RPMI7951 (cell line): ENCODE measurements around the gene FGFBP3. TPM values are rescaled to one million over a fixed set of nuclear protein-coding genes. Genes with fewer than 3 reads are reported as not detected.
"Not testable (repeated sequence)": the region's sequence is repeated elsewhere in the genome, so short reads cannot be mapped to it uniquely, and the experiment has no call there.

Experiments
- DNase-seq: peaks from one replicate; pipeline ENCODE4 v3.0.0-alpha.2; 2012; ENCODE audit warnings: low read depth
- total RNA-seq: library from RNA; depleted of rRNA; stranded (reverse); fragments of >200 nt; shearing (Covaris generic); gene quantifications from 2 replicates; pipeline ENCODE4 v1.2.3, GENCODE V29; 2014

The FGFBP3 gene
- total RNA-seq, 1 experiment from 2014 or later = 0.12 TPM

DNA sequence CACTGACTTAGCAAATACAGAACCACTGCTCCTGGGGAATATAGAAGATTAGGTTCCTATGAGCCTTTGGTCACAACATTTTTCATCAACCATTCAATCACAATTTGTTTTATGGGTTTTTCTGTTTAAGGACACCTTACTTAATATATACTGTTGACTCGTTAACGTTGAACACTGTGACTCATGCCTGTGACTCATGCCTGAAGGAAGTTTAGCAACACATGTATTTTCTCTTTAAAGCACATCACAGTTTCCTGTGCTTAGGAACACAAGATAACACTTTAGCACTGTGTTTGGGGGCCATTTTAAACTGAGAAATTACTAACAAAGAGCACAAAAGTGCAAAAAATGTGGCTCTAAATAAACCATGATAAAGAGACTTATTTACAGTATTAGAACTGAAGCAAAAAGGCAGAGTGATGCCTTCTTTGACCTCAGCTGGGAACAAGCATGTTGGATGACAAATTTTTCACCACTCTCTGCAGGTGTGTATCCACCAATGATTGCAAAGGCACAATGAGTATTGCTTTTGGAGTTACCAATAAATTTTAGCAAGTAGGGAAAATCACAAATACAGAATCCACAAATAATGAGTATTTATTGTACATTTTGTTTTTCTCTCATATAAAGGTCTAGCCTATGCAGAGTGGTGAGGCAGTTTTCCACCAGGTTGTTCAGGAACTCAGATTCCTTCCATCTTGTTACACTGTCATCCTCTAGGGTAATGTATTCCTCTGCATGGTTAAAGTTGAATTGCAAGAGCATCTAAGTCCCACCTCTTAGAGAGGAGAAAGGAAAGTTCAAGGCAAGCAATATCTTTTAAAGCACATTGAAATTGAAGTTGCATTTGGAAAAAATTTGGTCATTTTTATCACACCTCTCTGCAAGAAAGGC is 7.3 kb downstream of the FGFBP3 start:
- peak; percentile 88 for DNase-seq

DNA sequence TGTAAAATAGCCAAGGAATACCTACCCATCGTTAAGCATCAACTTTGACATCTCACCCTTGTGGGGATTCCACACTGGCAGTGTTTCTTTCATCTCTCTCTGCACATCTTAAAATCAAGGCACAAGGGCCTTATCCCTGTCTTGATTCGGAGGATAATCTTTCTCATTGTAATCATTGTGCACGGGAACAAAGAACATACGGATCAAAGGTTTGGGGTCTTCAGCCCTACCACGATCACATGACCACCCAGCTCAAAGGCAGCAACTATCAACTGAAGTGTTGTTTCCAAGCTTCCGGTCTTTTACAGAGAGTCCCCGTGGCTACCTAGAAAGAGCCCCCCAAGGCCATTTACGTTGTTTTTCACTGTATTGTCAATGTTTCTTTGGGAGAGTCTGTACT is 11.9 kb downstream of the FGFBP3 start:
- no peak for DNase-seq

DNA sequence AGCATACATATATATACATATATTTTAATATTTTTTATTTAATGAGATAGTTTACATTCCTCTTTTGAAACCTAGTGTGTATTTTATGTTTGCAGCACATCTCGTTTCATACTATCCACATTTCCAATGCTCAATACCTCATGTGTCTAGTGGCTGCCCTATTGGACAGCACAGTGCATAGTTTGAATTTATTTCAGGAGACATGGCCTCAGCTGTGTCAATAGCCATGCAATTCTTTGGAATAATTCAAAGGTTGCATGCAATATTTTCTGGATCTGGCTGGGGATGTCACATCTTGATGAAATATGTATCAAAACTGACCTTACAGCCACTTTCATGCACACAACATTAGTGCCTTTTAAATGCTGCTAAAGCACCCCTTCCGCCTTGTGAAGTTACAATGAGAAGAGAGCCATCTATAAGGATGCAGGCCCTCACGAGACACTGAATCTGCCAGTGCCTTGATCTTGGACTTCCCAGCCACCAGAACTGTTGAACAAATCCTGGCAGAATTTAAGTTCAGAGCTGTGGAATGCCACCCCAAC is 13.0 kb downstream of the FGFBP3 start:
- DNase-seq = no peak

DNA sequence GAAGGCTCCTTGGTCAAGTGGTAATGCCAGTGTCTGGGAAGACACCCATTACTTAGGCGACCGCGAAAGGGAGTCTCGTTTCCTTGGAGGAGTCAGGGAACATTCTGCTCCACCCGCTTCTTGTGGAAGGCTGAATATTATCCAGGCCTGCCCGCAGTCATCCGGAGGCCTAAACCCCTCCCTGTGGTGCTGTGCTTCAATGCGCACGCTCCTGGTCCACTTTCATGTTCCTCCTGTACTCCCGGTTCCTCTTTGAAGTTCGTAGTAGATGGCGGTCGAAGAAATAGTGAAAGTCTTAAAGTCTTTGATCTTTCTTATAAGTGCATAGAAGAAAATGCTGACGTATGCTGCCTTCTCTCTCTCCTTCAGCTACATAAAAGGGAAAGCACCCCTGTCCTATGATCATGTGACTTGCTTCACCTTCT is 15.0 kb downstream of the FGFBP3 start:
- DNase-seq = not testable (repeated sequence)

DNA sequence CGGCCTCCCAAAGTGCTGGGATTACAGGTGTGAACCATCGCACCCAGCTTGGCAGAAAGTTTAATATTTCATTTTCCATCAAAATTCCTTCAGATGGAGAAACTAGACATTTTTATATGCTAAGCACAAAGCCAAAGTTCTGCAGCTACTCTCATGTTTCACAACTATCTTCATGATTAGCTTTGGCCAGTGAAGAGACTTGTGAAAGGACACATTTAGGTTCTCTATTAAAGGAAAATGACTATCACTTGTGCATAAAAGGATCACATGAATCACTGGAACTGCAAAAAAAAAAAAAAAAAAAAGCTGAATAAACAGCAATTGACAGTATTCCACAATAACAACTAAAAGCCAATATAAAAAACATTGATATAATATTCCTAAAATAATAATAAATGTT is 16.2 kb downstream of the FGFBP3 start:
- DNase-seq = no peak

DNA sequence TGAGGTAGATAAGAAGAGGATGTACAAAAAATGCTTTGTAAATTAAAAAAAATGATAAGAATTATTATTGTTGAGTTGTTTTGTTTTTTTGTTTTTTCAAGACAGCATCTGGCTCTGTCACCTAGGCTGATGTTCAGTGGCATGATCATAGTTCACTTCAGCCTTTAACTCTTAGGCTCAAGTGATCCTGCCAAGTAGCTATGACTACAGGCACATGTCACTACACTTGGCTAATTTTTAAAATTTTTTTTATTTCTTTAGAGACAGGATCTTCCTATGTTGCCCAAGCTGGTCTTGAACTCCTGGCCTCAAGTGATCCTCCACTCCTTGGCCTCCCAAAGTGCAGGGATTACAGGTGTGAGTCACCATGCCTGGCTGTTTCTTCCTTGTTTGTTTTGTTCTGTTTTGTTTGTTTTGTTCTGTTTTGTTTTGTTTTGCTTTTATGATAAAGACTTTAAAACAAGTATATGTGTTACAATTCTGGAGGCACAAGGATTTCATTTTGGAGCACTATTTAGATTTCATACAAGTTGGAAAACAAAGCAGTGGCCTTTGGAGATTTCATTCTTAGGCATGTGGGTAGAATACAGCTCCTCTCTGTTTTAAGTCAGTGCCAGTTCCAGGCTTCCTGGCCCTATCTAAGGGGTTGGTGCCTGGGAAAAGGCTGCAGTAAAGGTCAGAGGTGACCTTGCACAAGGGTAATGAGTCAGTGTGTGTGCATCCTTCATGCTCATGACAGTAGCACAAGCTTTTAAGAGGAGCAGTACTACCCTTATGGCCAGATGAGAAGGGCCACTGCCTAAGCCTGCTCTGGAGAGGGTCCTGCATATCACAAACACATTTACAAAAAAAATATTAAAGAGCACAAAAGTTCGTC is 17.9 kb downstream of the FGFBP3 start:
- peak; percentile 63 for DNase-seq

DNA sequence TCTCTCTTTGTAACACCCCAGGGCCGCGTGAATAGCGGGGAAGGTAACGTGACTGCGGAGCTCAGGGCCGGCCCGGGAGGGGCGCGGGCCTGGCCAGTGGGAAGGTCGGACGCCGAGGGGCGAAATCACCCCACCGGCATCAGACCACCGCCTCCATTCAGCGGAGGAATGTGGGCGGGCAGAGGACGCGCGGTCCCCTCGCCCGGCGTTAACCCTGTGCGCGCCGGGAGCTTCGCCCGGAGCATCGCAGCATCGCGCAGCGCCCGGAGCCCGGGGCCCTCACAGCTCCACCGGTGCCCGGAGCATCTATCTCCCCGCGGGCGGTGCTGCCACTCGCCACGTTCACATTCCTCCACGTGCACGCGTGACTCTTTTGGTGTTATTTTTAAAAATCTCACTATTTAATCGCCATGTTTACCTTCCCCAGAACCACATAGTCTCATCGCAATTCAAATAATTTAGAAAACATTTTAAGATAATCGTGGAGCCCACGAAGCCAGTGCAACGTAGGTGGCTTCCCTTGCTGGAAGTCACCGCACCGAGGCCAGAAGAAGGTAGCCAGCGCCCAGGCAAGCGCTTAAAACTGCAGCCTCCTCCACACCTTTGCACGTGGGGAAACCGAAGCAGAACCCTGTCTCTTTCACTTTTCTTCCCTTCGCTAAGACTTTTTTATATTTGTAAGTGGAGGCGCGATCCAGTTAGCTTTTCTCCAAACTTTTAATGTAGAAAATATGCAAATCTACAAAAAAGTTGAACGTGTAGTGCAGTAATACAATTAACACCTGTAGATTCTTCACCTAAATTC is 21.8 kb downstream of the FGFBP3 start:
- DNase-seq = peak; percentile 23

DNA sequence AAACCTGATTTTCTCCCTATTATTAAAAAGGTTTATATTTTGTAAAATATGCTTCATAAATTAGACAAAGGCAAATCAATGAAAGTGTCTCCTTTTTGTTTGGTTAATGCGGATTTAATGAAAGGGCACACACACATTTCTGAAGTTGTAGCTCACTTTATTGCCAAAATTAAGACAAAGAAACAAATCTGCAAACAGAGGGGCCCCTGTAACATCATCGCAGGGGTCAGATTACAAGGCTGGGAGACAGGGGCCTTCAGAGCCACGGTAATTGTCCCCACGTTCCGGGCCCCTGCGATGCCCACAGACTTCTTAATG is 22.4 kb downstream of the FGFBP3 start:
- DNase-seq = no peak

DNA sequence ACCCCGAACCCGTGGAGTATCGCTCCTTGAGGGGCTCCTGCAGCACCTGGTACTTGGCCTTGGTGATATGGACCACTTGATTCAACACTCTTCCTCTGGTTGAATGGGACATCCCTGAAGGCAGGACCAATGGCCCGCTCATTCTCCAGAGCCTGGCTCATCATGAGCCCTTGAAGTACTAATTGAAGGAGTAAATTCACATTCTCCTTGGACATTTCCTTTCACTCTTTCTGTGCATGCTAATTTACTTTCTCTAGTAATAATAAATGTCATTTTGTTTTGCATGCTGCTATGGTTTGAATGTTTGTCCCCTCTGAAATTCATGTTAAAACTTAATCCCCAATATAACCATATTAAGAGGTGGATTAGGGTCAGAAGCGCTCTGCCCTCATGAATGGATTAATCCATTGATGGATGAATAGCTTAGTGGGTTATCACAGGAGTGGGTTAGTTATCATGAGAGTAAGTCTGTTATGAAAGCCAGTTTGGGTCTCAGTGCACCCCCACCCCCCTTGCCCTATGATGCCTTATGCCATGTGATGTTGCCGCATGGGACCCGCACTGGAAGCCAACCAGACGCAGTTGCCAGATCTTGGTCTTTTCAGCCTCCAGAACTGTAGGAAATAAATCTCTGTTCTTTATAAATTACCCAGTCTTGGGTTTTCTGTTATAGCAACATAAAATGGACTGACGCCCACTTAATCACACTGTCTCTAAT is 23.8 kb downstream of the FGFBP3 start:
- no peak for DNase-seq

DNA sequence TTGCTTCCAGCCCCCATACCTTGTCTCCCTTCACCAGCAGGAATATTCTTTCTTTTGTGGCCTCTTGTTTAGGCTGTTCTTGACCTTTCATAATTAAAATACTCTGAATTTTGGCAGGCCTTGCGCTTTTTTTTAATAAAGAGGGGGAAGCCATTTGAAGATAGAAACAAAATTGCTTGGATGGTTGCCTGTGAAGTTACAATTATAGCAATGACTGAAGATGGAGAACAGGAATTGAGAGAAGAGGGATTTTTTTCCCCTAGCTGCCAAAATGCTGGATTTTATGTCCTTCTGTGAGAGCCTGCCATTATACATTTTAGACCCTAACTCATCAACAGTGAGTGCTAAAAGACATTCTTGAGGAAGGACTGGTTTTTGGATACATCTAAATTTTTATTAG is 24.8 kb downstream of the FGFBP3 start:
- DNase-seq = no peak

DNA sequence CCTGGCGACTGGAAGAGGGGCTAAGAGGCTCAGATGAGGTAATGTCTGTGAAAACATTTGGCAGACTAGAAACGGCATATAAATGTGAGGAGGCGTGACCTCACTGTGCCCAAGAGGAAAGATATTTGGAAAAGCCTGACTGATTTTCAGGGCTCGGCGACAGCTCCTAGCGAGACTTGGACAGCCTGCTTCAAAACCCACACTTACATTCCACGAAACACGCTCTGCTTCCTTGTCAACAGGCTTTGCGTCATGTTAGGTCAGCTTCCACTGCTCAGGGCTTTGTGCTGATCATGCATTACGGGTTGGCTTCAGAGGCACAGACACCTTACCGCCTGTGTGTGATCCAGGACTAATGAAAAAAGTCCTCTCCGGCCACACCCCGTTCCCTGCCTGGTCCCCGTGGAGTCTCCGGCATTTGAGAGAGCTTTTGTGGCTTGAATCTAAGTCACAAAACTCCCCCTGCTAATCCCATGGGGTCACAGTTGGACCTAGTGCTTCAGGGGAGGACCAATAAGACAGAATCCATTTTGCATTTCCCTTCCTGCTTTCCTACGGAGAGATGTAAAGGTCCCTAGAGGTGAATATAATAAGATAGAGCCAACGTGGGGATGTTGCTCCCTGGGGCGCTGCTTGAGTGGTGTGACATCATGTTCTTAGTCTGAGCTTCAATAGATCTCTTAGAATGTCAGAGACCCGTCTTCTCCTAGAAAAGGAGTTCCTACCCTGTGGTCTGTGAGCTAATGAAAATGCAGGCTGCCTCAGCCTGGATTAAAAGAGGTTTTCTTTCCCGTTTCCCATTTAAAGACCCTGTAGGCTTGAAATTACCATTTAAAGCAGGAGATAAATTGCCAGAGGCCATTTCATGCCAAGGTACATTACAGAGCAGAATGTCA is 25.5 kb downstream of the FGFBP3 start:
- DNase-seq = peak; percentile 16

DNA sequence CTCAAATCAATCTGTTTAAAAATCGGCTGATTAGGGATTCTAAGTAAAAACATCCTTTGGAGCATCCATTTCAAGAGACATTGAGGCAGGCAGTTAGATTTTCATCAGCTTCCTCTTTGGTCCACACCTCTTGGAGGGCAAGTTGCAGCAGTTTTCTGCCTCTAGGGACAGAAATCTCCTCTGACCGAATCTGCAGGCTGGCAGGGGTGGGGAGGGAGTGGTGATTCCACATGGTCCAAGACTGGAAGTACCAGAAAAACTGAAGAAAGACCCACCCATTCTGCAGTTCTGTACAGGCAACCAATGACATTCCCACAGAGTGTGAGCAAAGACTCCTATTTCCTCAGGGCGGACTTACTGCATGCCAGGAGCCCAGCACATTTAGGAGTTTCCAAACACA is 29.0 kb downstream of the FGFBP3 start:
- DNase-seq = peak; percentile 46

DNA sequence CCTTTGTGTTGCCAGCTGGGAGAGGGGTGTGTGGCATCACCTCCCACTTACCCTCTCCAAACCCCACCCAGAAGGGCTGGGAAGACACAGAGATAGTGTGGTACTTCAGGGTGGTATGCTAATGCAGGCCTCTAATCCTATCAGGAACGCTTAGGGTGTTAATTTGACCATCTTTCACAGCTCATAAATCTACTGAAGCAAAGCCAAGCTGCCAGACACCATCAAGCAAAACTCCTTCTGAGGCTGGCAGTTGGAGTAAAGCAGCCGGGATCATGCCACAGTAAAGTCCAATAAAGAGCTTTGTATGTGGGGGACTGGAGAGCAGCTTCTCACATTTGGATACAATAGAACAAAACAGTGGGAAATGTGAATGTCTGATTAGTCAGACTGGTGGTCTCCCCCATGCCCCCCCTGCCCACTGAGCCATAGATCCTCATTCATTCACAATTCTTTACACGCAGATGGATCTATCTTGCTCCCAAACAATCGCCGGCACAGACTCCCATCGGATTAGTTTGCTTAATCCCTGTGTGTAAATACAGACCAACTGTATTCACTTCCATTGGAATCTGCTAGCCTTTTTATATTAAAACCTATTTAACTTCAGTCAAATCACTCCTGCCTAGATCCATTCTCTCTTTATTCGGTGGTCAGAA is 29.6 kb downstream of the FGFBP3 start:
- DNase-seq = no peak

DNA sequence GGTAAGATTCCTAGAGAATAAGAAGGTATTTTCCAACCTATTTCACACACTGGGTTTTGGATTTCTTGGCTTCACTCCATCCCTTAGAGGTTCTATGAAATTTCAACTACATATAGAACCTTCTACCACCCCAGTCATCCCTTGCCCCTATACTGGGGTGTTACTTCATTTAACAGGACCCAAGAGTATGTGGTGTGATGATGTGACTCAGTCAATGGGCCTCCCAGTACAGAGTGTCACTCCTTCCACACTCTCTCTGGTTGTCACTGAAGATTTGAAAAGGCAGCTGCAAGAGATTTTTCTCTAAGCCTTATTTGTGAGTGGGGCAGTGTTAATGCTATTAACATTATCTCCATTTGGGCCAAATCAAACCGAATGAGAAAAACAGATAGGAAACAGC is 33.5 kb downstream of the FGFBP3 start:
- no peak for DNase-seq

DNA sequence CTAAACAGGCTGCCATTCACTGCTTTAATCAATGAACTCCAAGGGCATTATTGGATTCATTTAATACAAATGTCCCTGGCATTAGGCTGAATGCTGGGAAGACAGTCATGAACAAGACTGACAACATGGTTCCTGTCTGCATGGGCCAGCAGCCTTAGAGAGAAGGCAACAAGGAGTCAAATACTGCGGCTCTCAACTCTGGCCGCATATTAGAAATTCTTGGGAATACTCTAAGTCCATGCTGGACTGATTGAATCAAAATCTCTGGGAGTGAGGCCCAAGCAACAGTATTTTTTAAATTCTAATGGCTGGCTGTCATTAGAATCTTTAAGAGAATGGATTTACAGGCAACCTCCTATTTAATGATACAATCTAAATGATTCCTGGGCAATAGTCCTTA is 34.1 kb downstream of the FGFBP3 start:
- no peak for DNase-seq

DNA sequence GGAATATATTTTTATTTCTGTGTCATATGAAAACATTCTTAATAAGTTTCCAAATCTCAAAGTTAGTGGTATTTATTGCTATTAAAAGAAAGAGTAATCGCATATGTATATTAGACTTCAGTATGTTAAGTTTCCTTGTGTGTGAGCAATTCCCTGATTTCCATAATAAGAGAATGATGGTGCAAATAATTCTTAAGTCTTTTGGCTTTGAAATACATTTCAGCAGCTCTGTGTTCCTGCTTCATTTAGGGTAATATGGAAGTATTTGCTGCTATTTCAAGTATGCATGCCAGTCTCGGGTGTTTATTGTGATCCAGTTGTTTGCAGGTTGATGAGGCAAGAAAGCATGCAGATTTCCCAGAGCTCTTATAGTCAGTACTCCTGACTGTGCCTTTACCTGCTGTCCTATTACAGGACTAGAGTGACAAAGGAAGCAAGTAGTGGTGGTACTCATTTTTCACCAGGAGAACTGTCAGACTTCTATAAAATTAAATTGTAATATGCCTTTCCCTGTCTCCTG is 43.7 kb downstream of the FGFBP3 start:
- DNase-seq = no peak

DNA sequence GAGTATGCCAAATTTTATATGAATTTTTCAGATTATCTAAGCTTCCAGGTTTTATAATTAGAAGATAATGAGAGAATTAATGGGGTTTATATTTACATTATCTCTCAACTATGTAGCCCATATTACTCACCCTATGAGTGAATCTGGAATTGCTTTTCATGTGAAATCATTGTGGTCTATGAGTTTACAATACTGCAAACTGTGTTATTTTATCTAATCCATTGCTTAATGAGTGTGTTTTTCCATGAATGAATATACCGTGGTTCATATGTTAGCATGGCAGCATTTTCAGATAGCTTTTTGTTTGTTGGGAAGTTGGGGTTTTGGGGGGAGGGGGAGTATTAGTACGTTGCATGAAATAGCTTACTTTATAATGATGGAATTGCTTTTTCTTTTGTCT is 44.5 kb downstream of the FGFBP3 start:
- DNase-seq = no peak

DNA sequence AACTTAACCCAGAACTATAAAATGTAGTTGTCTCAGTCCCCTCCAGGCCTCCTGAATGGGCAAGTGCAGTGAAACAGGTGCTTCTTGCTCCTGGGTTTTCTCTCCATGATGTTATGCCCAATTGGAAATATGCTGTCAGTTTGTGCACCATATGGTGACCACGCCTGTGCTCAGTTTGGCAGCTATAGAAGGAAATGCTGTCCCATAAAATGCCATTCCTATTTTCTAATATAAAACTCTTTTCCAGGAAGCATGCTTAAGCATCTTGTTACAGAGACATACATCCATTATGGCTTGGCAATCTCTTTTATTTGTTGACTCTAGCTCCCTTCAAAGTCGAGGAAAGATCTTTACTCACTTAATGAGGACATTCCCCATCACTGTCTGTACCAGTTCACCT is 45.2 kb downstream of the FGFBP3 start:
- no peak for DNase-seq

DNA sequence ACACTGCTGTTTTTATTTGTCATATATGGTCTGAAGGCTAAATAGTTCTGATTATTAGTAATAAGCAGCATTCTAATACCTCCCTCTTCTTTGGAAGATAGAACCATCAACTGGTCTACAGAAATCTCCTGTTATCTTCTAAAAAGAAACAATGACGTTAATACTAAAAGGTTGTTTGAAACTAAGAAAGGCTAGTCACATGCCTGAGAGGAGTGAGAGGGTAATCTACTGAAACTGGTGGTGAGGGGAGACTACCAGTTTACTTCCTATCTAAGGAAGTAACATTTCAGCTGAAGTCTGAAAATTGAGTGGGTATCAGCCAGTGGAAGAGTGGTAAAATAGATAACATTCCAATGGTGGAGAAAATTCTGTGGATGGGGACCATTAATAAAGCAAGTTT is 48.4 kb downstream of the FGFBP3 start:
- DNase-seq = no peak
